Brain pericyte (primary cell): ENCODE measurements around the gene NDUFB5.
"Not testable (repeated sequence)": the region's sequence is repeated elsewhere in the genome, so short reads cannot be mapped to it uniquely, and the experiment has no call there.

Experiments
- DNase-seq: peaks from one replicate; pipeline ENCODE4 v3.0.0-alpha.2; 2012; ENCODE audit warnings: low read depth, low spot score

The NDUFB5 gene

DNA sequence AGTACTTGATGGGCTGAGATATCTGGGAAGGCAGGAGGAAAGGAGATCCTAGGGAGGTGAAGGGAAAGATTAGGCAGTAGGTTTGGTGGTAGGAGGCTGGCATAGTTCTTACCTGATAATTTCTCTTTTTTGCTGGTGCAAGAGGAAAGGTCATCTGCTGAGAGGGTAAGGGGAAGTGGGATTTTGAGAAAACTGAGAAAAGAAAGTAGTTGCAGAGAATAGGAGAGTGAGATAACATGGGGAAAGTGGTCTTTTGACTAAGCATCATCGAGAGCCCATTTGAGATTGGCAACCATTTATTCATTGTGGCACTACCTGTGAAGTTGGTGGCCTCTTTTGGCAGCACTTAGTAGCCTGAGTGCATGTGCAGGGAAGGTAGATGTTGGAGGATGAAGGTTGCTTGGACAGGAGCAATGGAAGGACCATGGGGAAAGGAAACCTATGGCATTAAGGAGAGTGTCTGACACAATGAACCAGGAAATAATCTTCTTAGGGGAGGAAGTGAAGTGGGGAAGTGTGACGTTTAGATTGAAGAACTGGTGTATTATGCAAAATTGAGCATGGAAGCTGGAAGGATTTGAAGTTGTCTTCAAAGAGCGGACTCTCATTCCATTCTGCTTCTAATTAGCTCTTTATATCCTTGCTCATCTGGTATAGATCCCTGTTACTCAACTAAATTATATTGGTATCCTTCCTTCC, 26.3 kb downstream of the NDUFB5 start:
- DNase-seq: no peak

DNA sequence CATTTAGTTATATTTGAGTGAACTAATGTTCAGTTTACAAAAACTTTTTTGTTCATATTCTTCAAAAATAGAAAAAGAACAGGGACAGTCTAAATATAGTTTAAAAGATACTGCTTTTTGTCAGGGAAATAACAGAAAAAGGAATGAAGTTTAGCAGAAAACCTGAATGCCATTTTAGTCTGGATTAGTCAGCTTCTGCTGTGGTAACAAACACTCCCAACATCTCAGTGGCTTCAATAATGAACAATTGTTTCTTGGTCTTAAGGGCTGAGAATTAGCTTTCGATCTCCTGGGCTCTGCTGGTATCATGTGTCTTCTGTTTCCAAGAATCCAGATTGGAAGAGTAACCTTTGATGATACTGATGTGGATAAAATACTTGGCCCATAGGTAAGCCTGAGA, 35.9 kb downstream of the NDUFB5 start:
- no peak for DNase-seq

DNA sequence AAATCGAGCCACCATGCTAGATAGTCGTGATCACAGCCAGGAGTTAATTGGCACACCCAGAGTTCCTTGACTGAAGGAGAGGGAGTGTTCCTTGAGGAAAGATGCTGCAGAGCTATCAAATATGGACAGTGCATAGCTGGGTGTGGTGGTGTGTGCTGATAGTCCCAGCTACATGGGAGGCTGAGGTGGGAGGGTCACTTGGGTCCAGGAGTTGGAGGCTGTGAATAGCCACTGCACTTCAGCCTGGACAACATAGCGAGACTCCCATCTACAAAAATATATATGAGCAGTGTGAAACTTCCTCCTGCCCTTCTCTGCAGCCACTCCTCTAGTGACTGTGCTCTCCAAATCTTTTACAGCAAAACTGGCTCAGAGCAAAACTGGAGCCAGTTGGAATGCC, 38.3 kb downstream of the NDUFB5 start:
- no peak for DNase-seq

DNA sequence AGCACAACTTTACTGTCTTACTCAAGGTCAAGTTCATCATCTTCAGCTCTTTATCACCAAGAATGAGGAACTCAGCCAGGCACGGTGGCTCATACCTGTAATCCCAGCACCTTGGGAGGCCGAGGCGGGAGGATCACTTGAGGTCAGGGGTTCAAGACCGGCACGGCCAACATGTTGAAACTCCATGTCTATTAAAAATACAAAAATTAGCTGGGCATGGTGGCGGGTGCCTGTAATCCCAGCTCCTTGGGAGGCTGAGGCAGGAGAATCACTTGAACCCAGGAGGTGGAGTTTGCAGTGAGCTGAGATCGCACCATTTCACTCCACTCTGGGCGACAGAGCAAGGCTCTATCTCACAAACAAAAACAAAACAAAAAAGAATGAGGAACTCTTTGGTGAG, 39.2 kb downstream of the NDUFB5 start:
- not testable (repeated sequence) for DNase-seq

DNA sequence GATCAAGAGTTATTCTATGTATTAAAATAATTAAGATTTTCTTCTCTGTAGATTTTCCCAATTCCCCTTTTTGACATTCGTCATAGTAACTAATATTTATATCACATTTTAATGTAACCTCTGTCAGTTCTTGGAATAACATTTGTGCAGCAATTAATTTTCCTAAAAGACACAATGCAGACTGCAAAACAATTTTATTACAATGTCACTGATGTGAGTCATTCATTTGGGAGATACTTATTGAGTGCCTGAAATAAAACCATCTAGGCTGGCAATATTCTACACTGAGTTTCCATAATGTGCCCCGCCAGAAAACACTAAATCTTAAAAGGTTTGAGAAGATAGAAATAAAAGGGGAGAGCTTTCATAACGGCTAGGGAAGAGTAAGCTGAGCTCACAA, 41.6 kb downstream of the NDUFB5 start:
- DNase-seq: no peak

DNA sequence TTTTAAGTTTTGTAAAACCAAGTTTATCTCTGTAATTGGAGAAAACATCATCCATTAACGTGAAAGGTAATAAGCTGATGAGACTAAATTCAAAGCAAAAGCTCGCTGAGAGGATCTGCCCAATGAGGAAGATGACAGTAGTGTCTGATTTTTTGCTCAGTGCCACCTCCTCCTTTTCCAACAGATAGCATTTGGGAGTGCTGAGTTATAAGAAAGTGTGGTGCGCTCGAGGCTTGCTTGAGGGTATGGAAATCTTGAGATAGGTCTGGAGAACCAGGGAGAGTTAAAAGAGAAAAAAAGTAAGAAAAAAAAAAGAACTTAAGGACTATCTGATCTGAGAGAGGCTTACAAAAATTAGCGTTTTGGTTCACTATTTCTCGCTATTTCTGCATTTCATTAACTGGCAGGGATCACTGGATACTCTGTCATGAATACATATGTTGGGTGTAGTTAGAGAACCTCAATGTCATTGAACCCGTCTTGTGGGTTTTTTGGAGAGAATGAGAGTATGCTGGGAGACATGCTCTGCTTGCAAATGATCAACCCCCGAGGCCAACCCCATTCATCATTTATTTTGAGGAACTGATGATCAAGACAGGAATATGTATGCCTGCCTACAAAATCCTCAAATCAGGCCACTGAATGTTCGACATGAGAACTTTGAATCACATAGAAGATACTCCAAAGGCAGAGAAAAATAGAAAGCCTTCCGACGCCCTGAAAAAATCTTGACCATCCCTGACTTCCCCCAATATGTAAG, 47.3 kb downstream of the NDUFB5 start:
- no peak for DNase-seq

DNA sequence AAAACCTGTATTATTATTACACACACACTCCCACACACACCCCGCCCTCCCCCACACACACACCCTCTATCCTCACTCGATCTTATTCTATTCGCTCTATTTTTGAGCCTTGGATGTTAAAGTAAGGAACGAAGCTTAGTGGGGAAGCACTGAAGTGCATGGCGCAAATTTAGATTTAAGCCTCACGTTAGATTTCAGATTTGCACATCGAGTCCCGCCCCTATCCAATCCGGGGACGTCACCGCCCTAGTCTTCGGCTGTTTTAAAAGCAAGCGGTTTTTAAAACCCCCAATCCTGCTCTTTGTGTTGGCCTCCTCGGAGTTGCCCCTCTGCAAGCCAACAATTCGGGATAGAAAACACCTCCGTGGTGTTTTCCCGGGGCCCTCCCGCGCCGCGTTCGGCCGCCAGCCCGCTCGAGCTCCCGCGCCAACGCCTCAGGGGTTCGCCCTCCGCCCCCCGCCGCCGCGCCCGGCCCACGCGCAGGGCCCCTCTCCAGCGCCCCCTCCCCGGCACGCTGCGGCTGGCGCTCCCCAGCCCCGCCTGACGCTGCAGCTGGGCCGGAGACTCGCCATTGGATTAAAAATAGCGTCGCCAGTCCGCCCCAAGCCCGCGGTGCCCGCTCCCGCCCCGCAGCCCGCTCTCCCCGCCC, 48.0 kb downstream of the NDUFB5 start, which contains the start of gene USP13:
USP13 (plus strand) TSS at position 594 of the 649 bp plus-strand sequence. CDS start 186 bp downstream, outside the sequence.
- DNase-seq: no peak

DNA sequence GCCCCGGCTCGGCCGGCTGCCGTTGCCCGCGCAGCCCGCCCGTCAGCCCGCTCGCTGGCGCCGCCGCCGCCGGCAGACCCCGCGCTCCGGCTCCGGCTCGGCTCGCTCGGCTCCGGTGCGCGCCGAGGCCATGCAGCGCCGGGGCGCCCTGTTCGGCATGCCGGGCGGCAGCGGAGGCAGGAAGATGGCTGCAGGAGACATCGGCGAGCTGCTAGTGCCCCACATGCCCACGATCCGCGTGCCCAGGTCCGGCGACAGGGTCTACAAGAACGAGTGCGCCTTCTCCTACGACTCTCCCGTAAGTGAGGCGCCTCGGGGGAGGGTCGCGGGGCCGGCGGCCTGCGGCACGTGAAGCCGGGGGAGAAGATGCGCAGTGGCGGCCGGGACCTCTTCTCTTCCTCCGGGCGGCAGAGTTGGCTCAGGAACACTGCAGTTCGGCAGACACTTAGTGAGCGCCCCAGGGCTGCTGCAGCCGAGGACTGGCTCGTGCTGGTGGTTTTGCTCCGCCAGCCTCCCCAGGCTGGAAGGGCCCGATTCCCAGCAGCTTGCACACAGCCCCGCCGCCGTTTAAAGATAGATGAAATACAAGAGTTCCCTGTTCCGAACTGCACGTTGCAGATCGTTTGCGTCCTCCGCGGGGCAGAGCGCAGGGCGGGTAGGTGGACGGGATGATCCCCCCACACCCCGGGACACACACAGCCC, 48.7 kb downstream of the NDUFB5 start:
- peak; percentile 26 for DNase-seq

DNA sequence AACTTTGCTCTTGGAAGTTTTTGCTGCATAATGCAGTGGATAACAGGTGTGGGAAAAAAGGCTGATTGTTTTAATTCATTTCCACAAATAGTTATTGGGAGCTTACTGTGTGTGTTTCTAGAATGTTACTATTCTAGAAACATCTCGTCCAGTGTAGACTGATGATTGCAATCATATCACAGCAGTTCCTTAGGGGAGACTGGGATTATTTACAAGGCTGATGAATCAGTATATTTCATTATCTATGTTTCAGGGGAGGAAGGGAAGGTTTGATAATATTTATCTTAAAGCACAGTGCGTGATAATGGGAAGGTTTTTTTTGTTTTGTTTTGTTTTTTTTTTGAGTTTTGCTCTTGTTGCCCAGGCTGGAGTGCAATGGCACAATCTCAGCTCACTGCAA, 50.6 kb downstream of the NDUFB5 start:
- no peak for DNase-seq

DNA sequence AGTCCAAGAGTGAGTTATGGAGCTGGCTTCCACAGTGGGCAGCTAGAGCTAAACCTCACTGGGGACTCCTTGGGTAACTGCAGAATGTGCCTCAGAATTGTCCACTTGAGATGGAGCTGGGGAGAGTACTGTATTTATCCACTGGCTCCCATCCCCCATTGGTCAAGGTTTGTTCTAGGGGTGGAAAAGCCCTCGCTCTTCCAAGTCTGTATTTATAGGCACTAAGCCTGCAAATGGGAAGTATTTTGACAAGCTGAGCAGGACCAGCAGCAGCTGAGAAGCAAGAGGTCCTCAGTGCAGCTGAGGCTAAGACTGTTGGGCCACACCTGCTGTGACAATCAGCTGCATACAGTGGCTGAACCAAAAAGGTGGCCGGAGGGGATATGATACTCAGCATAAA, 54.0 kb downstream of the NDUFB5 start:
- DNase-seq: no peak

DNA sequence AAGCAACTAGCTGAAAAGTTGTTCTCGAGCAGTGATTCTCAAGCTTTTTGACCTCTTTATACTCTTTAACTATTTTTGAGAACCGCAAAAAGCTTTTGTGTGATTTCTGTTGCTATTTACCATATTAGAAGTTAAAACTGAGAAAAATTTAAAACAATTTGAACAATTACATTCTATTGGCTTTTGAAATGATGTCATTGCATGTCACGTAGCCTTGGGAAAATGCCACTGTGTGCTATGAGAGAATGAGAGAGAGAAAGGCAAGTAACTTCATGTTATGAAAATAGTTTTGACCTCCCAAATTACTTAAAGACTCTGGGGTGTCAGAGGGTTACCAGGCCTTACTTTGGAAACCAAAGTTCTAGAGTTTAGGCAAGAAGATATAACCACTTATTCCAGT, 56.3 kb downstream of the NDUFB5 start:
- DNase-seq: no peak

DNA sequence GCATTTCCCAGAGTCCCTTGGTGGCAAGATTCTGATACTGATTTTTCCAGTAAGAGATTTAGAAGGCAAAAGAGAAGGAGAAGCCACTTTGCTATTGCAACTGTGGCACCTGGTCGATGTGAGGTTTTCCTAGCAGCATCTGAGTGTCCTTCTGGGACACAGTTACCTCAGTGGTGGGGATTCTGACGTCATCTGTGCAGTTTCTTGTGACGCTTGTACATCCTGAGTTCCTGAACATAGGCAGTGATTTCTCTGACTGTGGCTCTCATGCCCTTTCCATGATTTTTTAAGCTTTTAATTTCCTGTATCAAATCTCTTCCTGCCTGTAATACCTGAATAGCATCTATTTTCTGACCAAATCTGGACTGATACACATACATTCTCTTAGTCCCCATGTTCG, 57.2 kb downstream of the NDUFB5 start:
- no peak for DNase-seq

DNA sequence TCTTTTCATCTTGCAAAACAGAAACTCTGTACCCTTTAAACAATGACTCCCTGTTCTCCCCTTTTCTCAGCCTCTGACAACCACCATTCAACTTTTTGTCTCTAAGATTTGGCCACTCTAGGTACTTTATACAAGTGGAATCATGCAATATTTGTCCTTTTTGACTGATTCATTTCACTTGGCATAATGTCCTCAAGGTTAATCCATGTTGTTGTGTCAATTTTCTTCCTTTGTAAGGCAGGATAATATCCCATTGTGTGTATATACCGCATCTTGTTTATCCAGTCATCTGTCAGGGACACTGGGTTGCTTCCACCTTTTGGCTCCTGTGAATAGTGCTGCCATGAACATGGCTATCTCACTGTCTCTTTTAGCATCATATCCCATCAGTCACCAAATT, 58.5 kb downstream of the NDUFB5 start:
- DNase-seq: no peak

DNA sequence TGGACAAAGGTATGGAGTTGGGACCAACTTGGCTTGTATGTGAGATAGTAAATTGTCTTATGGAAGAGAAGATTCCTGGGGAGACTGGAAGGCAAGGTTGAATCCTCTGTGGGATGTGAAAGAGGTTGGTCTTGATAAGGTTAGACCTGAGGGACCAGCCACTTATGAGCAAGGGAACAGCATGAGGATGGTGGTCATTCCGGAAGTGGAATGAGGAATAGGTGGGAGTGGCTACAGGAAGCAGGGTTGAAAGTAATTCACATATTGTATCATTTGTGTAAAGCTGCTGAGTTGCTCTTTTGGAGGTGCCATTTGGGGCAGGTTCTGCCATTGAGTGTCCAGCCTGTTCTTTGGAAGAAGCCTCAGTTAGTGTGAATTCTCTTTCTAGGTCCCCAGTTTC, 61.4 kb downstream of the NDUFB5 start:
- DNase-seq: no peak

DNA sequence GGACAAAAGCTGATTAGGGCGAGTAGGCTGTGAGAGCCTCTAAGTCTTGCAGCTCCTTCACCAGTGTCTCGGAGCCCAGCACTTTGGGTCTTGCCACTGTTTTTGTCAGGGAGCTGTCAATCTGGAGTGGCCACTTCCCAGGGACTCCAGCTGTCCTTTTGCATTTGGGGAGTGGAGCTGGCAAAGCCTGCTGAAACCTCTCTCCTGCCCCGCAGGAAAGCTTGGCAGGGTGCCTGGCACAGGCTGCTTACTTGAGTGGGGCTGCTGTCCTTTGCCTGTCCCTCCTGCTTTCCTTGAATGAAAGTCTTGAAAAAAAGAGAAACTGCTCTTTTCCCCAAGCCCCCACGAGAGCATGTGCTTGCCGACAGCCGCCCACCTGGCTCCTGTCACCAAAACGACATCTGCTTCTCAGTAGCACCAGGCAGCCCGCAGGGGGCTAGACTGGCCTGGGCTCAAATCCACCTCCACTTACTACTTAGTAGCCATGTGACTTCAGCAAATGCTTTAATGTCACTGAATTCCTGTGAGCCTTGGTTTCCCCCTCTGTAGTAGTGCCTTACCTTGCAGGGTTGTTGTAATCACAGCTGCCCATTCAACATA, 61.9 kb downstream of the NDUFB5 start:
- no peak for DNase-seq

DNA sequence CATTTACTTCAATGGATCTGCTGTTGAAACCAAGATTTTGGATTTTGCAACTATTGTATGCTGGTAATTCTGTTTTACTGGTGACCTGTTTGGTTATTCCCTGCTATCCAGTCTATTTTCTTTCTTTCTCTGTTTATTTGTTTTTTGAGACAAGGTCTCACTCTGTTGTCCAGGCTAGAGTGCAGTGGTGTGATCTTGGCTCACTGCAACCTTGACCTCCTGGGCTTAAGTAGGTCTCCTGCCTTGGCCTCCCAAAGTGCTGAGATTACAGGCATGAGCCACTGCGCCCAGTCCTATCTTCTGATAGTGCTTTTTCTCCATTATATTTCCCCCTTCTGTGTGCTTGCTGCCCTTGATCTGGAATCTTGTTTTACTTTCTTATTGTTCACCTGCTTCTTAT, 63.8 kb downstream of the NDUFB5 start:
- no peak for DNase-seq

DNA sequence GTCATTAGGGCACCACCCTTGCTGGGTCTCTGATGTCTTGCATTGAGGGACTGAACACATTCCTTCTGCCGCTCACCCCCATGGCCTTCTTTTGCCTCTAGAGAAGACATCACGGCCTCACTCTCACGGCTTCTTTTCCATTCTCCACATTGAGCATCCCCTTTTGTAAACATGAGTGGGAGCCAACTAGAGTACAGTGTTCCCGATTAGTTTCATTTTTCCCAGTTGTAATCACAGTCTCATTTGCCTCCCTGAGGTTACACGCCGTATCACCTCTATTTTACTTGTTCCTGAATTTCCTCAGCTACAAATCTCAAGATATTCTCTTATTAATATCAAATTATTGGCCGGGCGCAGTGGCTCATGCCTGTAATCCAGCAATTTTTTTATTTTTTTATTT, 65.7 kb downstream of the NDUFB5 start:
- no peak for DNase-seq

DNA sequence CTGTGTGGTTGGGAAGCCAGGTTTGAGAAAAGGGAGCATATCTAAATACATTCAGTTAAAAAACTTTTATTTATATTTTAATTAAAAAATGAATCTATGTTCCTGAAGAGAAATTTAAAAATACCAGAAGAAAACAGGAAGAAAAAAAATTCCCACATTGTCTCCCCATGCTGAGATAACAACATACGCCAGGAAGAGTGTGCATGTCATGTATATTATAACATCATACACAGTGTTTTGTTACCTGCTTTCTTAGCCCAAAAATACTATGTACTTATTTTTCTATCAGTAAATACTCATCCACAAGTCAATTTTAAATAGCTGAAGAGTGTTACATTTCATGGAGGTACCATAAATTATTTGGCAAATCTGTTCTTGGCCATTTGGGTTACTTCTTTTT, 66.7 kb downstream of the NDUFB5 start:
- DNase-seq: no peak

DNA sequence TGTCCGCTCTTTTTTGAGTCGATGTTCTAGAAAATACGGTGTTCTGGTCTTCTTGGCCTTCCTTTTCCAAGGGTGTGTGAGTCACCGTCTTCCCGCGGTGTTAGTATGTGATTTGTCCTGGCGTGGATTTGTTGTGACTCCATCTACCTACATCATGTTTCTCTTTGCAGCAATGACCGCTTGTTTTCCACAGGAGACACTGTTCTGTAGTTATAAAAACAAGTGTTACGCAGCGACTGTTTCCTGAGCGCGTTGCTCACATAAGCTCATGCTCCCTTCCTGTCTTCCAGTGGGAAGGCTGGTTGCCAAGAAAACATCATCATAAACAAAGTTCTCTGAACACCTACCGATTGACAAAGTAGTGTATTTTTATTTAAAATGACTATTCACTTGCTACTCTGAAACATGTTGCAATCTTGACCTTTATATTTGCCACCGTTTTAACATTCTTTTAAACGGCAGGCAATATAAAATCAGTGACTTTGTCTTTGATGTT, 67.2 kb downstream of the NDUFB5 start:
- peak; percentile 85 for DNase-seq

DNA sequence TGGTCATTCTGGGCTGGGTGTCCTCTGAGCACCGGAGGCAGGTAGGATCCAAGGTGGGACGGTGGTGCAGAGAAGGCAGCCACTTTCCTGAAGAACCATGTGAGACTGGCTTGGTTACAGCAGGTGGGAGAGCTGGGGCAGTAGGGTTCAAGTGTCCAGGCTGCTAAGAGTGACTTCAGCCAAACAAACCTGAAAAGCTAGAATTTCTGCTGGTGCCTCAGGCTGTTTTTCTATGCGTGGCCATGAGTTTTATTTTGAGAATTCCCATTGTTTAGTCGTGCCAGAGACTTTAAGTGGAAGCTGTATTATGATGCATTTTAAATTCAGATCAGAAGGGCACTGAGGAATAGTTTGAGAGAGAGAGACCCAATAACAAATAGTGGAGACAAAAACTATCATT, 68.3 kb downstream of the NDUFB5 start:
- no peak for DNase-seq

DNA sequence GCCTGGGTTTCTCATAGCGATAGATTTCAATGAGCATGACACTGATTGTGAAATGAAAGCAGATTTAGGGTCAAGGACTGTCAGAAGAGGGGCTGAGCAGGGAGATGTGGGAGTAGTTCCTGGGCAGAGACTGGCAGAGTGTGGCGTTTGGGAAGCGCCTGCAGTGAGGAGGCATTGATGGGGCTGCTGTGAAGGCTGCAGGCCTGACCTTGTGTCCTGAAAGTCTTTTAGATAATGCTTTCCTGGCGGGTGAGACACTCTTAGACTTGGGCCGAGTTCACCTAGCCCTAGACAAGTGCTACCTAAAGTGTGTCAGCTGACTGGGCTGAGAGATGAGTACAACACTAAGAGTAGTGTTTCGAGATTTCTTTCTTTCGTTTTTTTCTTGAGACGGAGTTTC, 68.9 kb downstream of the NDUFB5 start:
- no peak for DNase-seq

DNA sequence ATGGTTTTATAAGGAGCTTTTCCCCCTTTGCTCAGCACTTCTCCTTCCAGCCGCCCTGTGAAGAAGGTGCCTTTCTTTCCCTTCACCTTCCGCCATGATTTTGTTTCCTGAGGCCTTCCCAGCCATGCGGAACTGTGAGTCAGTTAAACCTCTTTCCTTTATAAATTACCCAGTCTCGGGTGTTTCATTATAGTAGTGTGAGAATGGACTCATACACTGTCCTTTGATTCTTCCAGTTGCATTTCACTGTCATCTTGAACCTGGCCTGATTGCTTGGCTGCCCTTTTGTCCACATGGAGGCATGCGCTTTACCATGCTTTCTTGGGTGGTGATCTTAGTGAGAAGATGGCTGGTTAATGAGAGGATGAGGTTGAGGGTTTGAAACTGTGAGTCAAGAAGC, 71.5 kb downstream of the NDUFB5 start:
- no peak for DNase-seq
